Suppressor macrophage (primary cell): ENCODE measurements around the gene ARFGAP1.

ENCODE experiments used
- DNase-seq, 4 experiments: peaks; one replicate each; pipeline ENCODE4 v3.0.0-alpha.2; 2020 to 2022

The ARFGAP1 gene

DNA sequence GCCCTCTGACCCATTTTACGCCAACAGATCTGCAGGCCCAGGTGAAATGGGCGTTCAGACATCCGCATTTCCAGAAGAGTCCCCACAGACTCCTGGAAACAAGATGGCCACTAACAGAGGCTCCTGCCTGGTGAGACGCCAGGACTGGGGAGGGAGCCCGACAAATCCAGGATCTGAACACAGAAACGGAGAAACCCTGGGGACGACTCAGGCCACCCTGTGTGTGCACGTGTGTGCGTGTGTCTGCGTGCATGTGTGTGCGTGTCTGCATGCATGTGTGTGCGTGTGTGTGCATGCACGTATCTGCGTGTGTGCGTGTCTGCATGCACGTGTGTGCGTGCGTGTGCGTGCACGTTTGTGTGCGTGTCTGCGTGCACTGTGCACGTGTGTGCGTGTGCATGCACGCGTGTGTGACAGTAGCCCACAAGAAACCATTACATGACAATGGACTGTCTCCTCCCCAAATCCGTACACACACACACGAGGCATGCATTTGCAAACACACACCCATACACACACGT, 63.7 kb downstream of the ARFGAP1 start:
- DNase-seq: no peak

DNA sequence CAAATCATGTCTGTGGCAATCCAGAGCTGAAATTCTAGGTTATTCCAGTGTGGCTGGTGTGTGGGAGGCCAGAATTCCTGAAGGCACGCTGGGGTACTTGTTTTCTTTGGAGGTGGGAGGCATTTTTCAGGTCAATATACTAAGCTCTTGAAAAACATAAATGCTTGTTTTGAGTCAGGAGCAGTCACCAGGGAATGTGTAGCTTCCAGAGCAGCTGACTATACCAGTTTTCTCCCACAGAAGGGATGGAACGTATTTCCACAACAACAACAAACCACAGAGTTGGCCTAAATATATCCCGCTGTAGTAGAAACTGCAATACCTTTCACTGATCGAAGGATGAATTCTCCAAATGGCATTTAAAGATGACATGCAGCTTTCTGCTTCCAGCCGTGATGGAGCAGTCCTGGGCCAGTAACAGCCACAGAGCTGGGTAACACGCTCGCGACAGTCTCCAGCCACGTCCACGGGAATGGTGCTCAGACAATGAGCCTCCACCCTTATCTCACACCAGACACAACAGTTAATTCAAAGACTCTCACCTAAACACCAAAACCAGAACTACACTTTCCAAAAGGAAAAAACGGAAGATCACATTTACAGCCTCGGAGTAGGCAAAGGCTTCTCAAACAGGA, 65.3 kb downstream of the ARFGAP1 start:
- DNase-seq: no peak
